Astrocyte (in vitro differentiated cells and primary cell): Measurements from ENCODE around the gene METTL24. TPM values are rescaled to one million over a fixed set of nuclear protein-coding genes. Genes with fewer than 3 reads are reported as not detected.
"Not testable (repeated sequence)": the region's sequence is repeated elsewhere in the genome, so short reads cannot be mapped to it uniquely, and the experiment has no call there.

Source experiments
- DNase-seq: peaks from one replicate; pipeline ENCODE4 v3.0.0-alpha.2; 2010; ENCODE audit warnings: low read depth
- FAIRE-seq: peaks from 2 replicates; lab custom pipeline; 2011; peaks lifted over from hg19 to GRCh38; lab: Jason Lieb, UNC
- H2AFZ ChIP-seq: 2 replicates; pipeline ENCODE4 v1.6.0; 2012; ENCODE audit warnings: low read depth, low read length, inconsistent platforms
- H3K27ac ChIP-seq: 2 replicates; pipeline ENCODE4 v1.5.1; 2011; ENCODE audit warnings: low read depth, low read length, inconsistent platforms
- H3K27me3 ChIP-seq: 2 replicates; pipeline ENCODE4 v1.6.0; 2011; ENCODE audit warnings: low read length, inconsistent platforms; ENCODE audit not compliant: insufficient read depth
- H3K36me3 ChIP-seq: 2 replicates; pipeline ENCODE4 v1.5.1; 2011; ENCODE audit warnings: low read length, inconsistent platforms; ENCODE audit not compliant: insufficient read depth
- H3K4me1 ChIP-seq: 2 replicates; pipeline ENCODE4 v1.5.1; 2011; ENCODE audit warnings: low read length, inconsistent platforms; ENCODE audit not compliant: insufficient read depth
- H3K4me2 ChIP-seq: 2 replicates; pipeline ENCODE4 v1.6.0; 2012; ENCODE audit warnings: low read length, inconsistent platforms
- H3K4me3 ChIP-seq: 2 replicates; pipeline ENCODE4 v1.5.1; 2011; ENCODE audit warnings: low read depth, mild to moderate bottlenecking, low read length, inconsistent platforms; ENCODE audit not compliant: insufficient read depth
- H3K79me2 ChIP-seq: 2 replicates; pipeline ENCODE4 v1.6.0; 2012; ENCODE audit warnings: mild to moderate bottlenecking, low read length, inconsistent platforms; ENCODE audit not compliant: insufficient read depth
- H3K9ac ChIP-seq: 2 replicates; pipeline ENCODE4 v1.6.0; 2012; ENCODE audit warnings: mild to moderate bottlenecking, low read length, inconsistent platforms
- H3K9me3 ChIP-seq: 2 replicates; pipeline ENCODE4 v1.5.1; 2012; ENCODE audit warnings: low read depth, mild to moderate bottlenecking, low read length, inconsistent platforms; ENCODE audit not compliant: insufficient read depth
- H4K20me1 ChIP-seq: 2 replicates; pipeline ENCODE4 v1.6.0; 2012; ENCODE audit warnings: low read length, inconsistent platforms; ENCODE audit not compliant: insufficient read depth
- H3K27ac Mint-ChIP-seq: one replicate; pipeline ENCODE4 v1.8.0; 2021; ENCODE audit warnings: mild to moderate bottlenecking, mixed read lengths; ENCODE audit not compliant: unreplicated experiment
- H3K27me3 Mint-ChIP-seq: one replicate; pipeline ENCODE4 v1.8.0; 2021; ENCODE audit warnings: low read depth, mixed read lengths; ENCODE audit not compliant: unreplicated experiment
- H3K36me3 Mint-ChIP-seq: one replicate; pipeline ENCODE4 v1.8.0; 2021; ENCODE audit warnings: low read depth, mixed read lengths; ENCODE audit not compliant: unreplicated experiment
- H3K4me1 Mint-ChIP-seq: one replicate; pipeline ENCODE4 v1.8.0; 2021; ENCODE audit warnings: low read depth, mixed read lengths; ENCODE audit not compliant: unreplicated experiment
- H3K4me3 Mint-ChIP-seq: one replicate; pipeline ENCODE4 v1.8.0; 2021; ENCODE audit warnings: mild to moderate bottlenecking, moderate library complexity, mixed read lengths; ENCODE audit not compliant: unreplicated experiment
- H3K9me3 Mint-ChIP-seq: one replicate; pipeline ENCODE4 v1.8.0; 2021; ENCODE audit warnings: mild to moderate bottlenecking, mixed read lengths; ENCODE audit not compliant: unreplicated experiment
- CTCF ChIP-seq: IDR thresholded peaks from 2 replicates; pipeline ENCODE4 v1.5.1; 2011; ENCODE audit warnings: low read depth, mild to moderate bottlenecking, inconsistent platforms, low read length, moderate library complexity; ENCODE audit not compliant: insufficient read depth
- EZH2 ChIP-seq: IDR thresholded peaks from 2 replicates; pipeline ENCODE4 v1.6.1; 2012; ENCODE audit warnings: mild to moderate bottlenecking, low read length, inconsistent platforms; ENCODE audit not compliant: insufficient read depth
- total RNA-seq: library from RNA; stranded (reverse); gene quantifications from 2 replicates; pipeline ENCODE4 v1.2.1, GENCODE V29; 2021

METTL24 gene
- total RNA-seq, 1 donor from 2014 or later = 0.75 TPM

DNA sequence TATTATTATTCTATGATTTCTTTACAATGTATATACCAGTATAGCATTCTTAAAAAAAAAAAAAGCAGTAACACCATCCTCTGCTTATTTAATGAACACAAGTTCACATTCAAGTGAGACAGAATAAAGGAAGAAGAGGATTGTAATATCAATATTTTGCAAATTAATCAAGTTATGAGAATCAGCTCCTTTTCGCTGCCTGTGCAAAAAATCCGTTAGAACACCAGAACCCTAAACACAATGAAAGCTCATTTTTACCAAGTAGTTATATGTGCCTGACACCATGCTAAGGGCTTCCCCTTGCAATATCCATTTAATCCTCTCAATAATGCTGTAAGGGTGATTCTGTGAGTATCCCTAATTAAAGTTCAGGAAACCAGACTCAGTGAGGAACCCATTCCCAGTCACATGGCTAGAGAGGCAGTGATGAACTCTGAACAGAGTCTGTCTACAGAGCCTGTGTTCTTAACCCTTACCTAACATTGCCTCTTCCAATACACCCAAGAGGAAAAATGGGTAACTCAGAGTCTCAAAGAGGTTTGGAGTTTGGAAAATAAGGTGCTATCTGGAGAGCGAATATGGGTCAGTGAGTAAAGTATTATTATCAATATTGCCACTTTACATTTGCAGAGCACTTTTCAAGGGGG is 111.1 kb downstream of the METTL24 start:
- no peaks in the 10 kb centered on the region for H3K27me3 Mint-ChIP-seq
- no peaks in the 10 kb centered on the region for H3K4me1 ChIP-seq
- no peaks in the 10 kb centered on the region for H3K79me2 ChIP-seq
- no peak overlapping the region for H3K27ac Mint-ChIP-seq
- H3K4me2 ChIP-seq = no peak overlapping the region
- no peak overlapping the region for H3K27ac ChIP-seq
- H3K36me3 ChIP-seq = no peaks in the 10 kb centered on the region
- DNase-seq (no peak), FAIRE-seq (no peak)
- no peaks in the 10 kb centered on the region for H4K20me1 ChIP-seq
- no peaks in the 10 kb centered on the region for H3K27me3 ChIP-seq
- H3K4me3 ChIP-seq = no peak overlapping the region
- no peaks in the 10 kb centered on the region for H3K9me3 ChIP-seq
- no peak overlapping the region for H3K9ac ChIP-seq
- H3K4me3 Mint-ChIP-seq = no peak overlapping the region
- no peak for TF ChIP-seq EZH2
- no peak for TF ChIP-seq CTCF
- H3K4me1 Mint-ChIP-seq = no peaks in the 10 kb centered on the region
- H3K36me3 Mint-ChIP-seq = peaks cover 1% of the 10 kb centered on the region
- no peak overlapping the region for H2AFZ ChIP-seq
- no peaks in the 10 kb centered on the region for H3K9me3 Mint-ChIP-seq

- Histone ChIP-seq H3K79me2 (no peaks in the 10 kb centered on the region), H3K9ac (no peak overlapping the region), H3K4me1 (no peaks in the 10 kb centered on the region), H3K36me3 (no peaks in the 10 kb centered on the region), H2AFZ (no peak overlapping the region), H3K27ac (no peak overlapping the region), H3K4me2 (no peak overlapping the region), H3K9me3 (no peaks in the 10 kb centered on the region), H3K27me3 (no peaks in the 10 kb centered on the region), H4K20me1 (no peaks in the 10 kb centered on the region), H3K4me3 (no peak overlapping the region)
- DNase-seq = no peak
- no peak overlapping the region for H3K4me3 Mint-ChIP-seq
- H3K36me3 Mint-ChIP-seq = peaks cover 1% of the 10 kb centered on the region
- no peaks in the 10 kb centered on the region for H3K9me3 Mint-ChIP-seq
- H3K27me3 Mint-ChIP-seq = no peaks in the 10 kb centered on the region
- no peak for FAIRE-seq
- no peak overlapping the region for H3K27ac Mint-ChIP-seq
- TF ChIP-seq CTCF (no peak), EZH2 (no peak)
- no peaks in the 10 kb centered on the region for H3K4me1 Mint-ChIP-seq
These were observed 111.8 kb downstream of the METTL24 start for GRCh38 chr6:110246378-110246777.

- not testable (repeated sequence) for H3K9ac ChIP-seq, H4K20me1 ChIP-seq, H3K4me1 Mint-ChIP-seq, H3K4me3 Mint-ChIP-seq, H3K4me1 ChIP-seq, H3K4me2 ChIP-seq, H3K9me3 Mint-ChIP-seq, H3K4me3 ChIP-seq, H3K79me2 ChIP-seq, H3K36me3 ChIP-seq, H3K27ac ChIP-seq, DNase-seq, H3K9me3 ChIP-seq, H2AFZ ChIP-seq, FAIRE-seq, H3K27me3 Mint-ChIP-seq, H3K27me3 ChIP-seq, H3K27ac Mint-ChIP-seq, H3K36me3 Mint-ChIP-seq
These were observed 113.5 kb downstream of the METTL24 start for GRCh38 chr6:110244621-110245020.
